Liver (tissue), 9 donors: ENCODE results near the gene C2CD4D. TPM values are rescaled to one million over a fixed set of nuclear protein-coding genes. Genes with fewer than 3 reads are reported as not detected.

Experiments used
- DNase-seq: peaks from one replicate; pipeline ENCODE4 v3.0.0-alpha.2; 2017; ENCODE audit warnings: low spot score
- H3K27ac ChIP-seq, 2 donors: one replicate each; pipeline ENCODE4 v1.7.0; 2013; ENCODE audit warnings: inconsistent platforms in 2 of 2, low read length in 2 of 2, control low read depth in 1 of 2, low read depth in 1 of 2, mild to moderate bottlenecking in 1 of 2
- H3K27me3 ChIP-seq, 4 donors: one replicate each; pipeline versions ENCODE4 v1.6.1 to v1.7.0; 2013; ENCODE audit warnings: low read length in 3 of 4, inconsistent platforms in 1 of 4, mild to moderate bottlenecking in 1 of 4, moderate library complexity in 1 of 4; ENCODE audit not compliant: control insufficient read depth in 4 of 4, insufficient read depth in 4 of 4
- H3K36me3 ChIP-seq, 4 donors: one replicate each; pipeline versions ENCODE4 v1.6.1 to v1.7.0; 2013; ENCODE audit warnings: low read length in 3 of 4, mild to moderate bottlenecking in 3 of 4, low read depth in 1 of 4, moderate library complexity in 1 of 4; ENCODE audit not compliant: control insufficient read depth in 4 of 4, insufficient read depth in 3 of 4
- H3K4me1 ChIP-seq, 4 donors: one replicate each; pipeline versions ENCODE4 v1.6.1 to v1.7.0; 2013; ENCODE audit warnings: low read length in 3 of 4, mild to moderate bottlenecking in 3 of 4, moderate library complexity in 1 of 4; ENCODE audit not compliant: control insufficient read depth in 4 of 4, insufficient read depth in 4 of 4
- H3K4me3 ChIP-seq, 3 donors: one replicate each; pipeline versions ENCODE4 v1.6.1 to v1.7.0; 2013; ENCODE audit warnings: low read length in 3 of 3, control low read depth in 1 of 3, low read depth in 1 of 3, mild to moderate bottlenecking in 1 of 3
- H3K9ac ChIP-seq, 2 donors: one replicate each; pipeline ENCODE4 v1.7.0; 2013; ENCODE audit warnings: low read length in 2 of 2, mild to moderate bottlenecking in 2 of 2, moderate library complexity in 2 of 2, control low read depth in 1 of 2, low read depth in 1 of 2
- H3K9me3 ChIP-seq, 4 donors: one replicate each; pipeline versions ENCODE4 v1.6.1 to v1.7.0; 2013; ENCODE audit warnings: low read length in 3 of 4; ENCODE audit not compliant: control insufficient read depth in 4 of 4
- ATF3 ChIP-seq: IDR thresholded peaks from 2 replicates; pipeline ENCODE4 v1.6.1; 2016; ENCODE audit warnings: antibody characterized with exemption
- CTCF ChIP-seq: fragments of 150-350 bp; IDR thresholded peaks from 2 replicates; pipeline ENCODE4 v1.5.1; 2017; ENCODE audit warnings: improper control_type of control experiment, low read depth, low read length; ENCODE audit not compliant: missing input control
- EGR1 ChIP-seq, 2 donors: IDR thresholded peaks; 2 replicates each; pipeline ENCODE4 v1.6.1; 2016 to 2018; ENCODE audit warnings: antibody characterized with exemption in 2 of 2, low read depth in 2 of 2
- FOXA1 ChIP-seq: IDR thresholded peaks from 2 replicates; pipeline ENCODE4 v1.6.1; 2016; ENCODE audit warnings: antibody characterized with exemption
- FOXA2 ChIP-seq: IDR thresholded peaks from 2 replicates; pipeline ENCODE4 v1.6.1; 2016; ENCODE audit warnings: antibody characterized with exemption
- GABPA ChIP-seq, 2 donors: IDR thresholded peaks in 1 of 2; conservative IDR thresholded peaks in 1 of 2; 2 replicates each; pipeline ENCODE4 v1.6.1; 2016; ENCODE audit warnings: antibody characterized with exemption in 2 of 2, mild to moderate bottlenecking in 1 of 2, moderate library complexity in 1 of 2
- HNF4A ChIP-seq, 2 donors: conservative IDR thresholded peaks; 2 replicates each; pipeline ENCODE4 v1.6.1; 2016; ENCODE audit warnings: antibody characterized with exemption in 2 of 2, mild to moderate bottlenecking in 2 of 2
- HNF4G ChIP-seq: IDR thresholded peaks from 2 replicates; pipeline ENCODE4 v1.6.1; 2016; ENCODE audit warnings: antibody characterized with exemption
- JUND ChIP-seq, 2 donors: IDR thresholded peaks; 2 replicates each; pipeline ENCODE4 v1.6.1; 2016; ENCODE audit warnings: antibody characterized with exemption in 2 of 2
- NR2F2 ChIP-seq: IDR thresholded peaks from 2 replicates; pipeline ENCODE4 v1.6.1; 2016; ENCODE audit warnings: antibody characterized with exemption
- REST ChIP-seq: IDR thresholded peaks from 2 replicates; pipeline ENCODE4 v1.6.1; 2016; ENCODE audit warnings: antibody characterized with exemption, mild to moderate bottlenecking
- RXRA ChIP-seq, 2 donors: IDR thresholded peaks; 2 replicates each; pipeline ENCODE4 v1.6.1; 2017 to 2018; ENCODE audit warnings: antibody characterized with exemption in 2 of 2, mild to moderate bottlenecking in 1 of 2
- SP1 ChIP-seq: IDR thresholded peaks from 2 replicates; pipeline ENCODE4 v1.6.1; 2018; ENCODE audit warnings: antibody characterized with exemption, mild to moderate bottlenecking
- TAF1 ChIP-seq: conservative IDR thresholded peaks from 2 replicates; pipeline ENCODE4 v1.6.1; 2016; ENCODE audit warnings: antibody characterized with exemption, mild to moderate bottlenecking
- WGBS: extraction: QIAGEN DNeasy Blood & Tissue Kit; methylation state at CpG from one replicate; pipeline ENCODE4 v1.1.7; 2013; 5-methylcytosine and 5-hydroxymethylcytosine counted together
- polyA plus RNA-seq, 2 donors: library from polyadenylated mRNA; stranded (reverse) in 1 of 2; unstranded in 1 of 2; fragments of 200-250 nt in 1 of 2; fragments of >200 nt in 1 of 2; fragmentation: Nextera tagmentation in 1 of 2; extraction: Ambion mirVana in 1 of 2; gene quantifications; one replicate each; pipeline versions ENCODE4 v1.2.1 to v1.2.3, GENCODE V29; 2013 to 2015
- total RNA-seq, 2 donors: library from RNA; depleted of rRNA; stranded (reverse); fragments of >200 nt; gene quantifications; one replicate each; pipeline ENCODE4 v1.2.3, GENCODE V29; 2014
- TF ChIP-seq, protein P1 (sequence below): IDR thresholded peaks from 2 replicates; pipeline ENCODE4 v1.6.1; 2016; ENCODE audit warnings: antibody characterized with exemption
- TF ChIP-seq, protein P2 (sequence below): IDR thresholded peaks from 2 replicates; pipeline ENCODE4 v1.6.1; 2016; ENCODE audit warnings: antibody characterized with exemption
- donor health status: healthy.
- donor health status: healthy.
- donor health status: healthy.
- donor health status: healthy.
- donor health status: healthy.

The C2CD4D gene
- total and polyA plus RNA-seq, 4 donors = 0.02 to 0.08 TPM; not detected in 2

DNA sequence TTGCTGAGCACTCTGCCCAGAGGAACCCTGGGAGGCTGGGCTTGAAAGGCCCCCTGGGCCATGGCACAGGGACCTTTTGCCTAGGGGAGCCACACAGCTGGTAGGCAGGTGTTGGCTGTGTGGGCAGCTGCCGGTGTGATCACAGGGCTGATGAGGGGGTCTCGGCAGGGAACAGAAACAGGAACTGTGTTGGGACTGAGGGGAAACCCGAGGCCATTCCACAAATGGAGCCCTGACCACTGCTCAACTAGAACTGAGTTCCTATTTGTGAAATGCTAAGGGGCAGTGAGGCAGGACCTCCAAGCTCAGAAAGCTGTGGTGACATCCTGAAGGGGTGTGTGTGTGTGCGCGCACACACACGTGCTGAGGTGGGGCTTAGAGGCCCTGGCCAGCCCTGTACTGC is 20.3 kb upstream of the C2CD4D start:
- Histone ChIP-seq H3K9ac (no peak overlapping the region), H3K36me3 (no peaks in the 10 kb centered on the region), H3K9me3 (no peaks in the 10 kb centered on the region), H3K4me1 (no peaks in the 10 kb centered on the region), H3K27me3 (no peaks in the 10 kb centered on the region), H3K4me3 (no peak overlapping the region), H3K27ac (no peak overlapping the region)
- TF ChIP-seq JUND (IDR thresholded peaks at IDR 0.05) (no peak), ATF3 (no peak), TAF1 (no peak), NR2F2 (no peak), HNF4G (no peak), SP1 (no peak), FOXA2 (no peak), EGR1 (IDR thresholded peaks at IDR 0.05; ENCODE audit: low read depth in 2 of 2) (no peak), FOXA1 (no peak), GABPA (IDR thresholded peaks at IDR 0.05 in 1 of 2, conservative IDR thresholded peaks at IDR 0.05 in 1 of 2) (no peak), CTCF (no peak), HNF4A (conservative IDR thresholded peaks at IDR 0.05) (no peak), RXRA (IDR thresholded peaks at IDR 0.05) (no peak)
- TF ChIP-seq, protein P1, sequence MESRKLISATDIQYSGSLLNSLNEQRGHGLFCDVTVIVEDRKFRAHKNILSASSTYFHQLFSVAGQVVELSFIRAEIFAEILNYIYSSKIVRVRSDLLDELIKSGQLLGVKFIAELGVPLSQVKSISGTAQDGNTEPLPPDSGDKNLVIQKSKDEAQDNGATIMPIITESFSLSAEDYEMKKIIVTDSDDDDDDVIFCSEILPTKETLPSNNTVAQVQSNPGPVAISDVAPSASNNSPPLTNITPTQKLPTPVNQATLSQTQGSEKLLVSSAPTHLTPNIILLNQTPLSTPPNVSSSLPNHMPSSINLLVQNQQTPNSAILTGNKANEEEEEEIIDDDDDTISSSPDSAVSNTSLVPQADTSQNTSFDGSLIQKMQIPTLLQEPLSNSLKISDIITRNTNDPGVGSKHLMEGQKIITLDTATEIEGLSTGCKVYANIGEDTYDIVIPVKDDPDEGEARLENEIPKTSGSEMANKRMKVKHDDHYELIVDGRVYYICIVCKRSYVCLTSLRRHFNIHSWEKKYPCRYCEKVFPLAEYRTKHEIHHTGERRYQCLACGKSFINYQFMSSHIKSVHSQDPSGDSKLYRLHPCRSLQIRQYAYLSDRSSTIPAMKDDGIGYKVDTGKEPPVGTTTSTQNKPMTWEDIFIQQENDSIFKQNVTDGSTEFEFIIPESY = no peak
- TF ChIP-seq, protein P2, sequence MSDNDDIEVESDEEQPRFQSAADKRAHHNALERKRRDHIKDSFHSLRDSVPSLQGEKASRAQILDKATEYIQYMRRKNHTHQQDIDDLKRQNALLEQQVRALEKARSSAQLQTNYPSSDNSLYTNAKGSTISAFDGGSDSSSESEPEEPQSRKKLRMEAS = no peak
- 86% methylated on average over 6 of the region's 6 CpGs for WGBS
- no peak for DNase-seq

GRCh38 chr1:151858886-151859665 is 19.5 kb upstream of the C2CD4D start:
- no peaks in the 10 kb centered on the region for H3K36me3 ChIP-seq
- H3K9me3 ChIP-seq = no peaks in the 10 kb centered on the region
- 95% methylated on average over 6 of the region's 6 CpGs for WGBS
- no peak overlapping the region for H3K9ac ChIP-seq
- TF ChIP-seq, protein P1 = no peak
- TF ChIP-seq TAF1 (no peak), GABPA (IDR thresholded peaks at IDR 0.05 in 1 of 2, conservative IDR thresholded peaks at IDR 0.05 in 1 of 2) (no peak), JUND (IDR thresholded peaks at IDR 0.05) (no peak), ATF3 (no peak), REST (no peak), RXRA (IDR thresholded peaks at IDR 0.05) (no peak), FOXA1 (no peak), HNF4G (no peak), FOXA2 (no peak), HNF4A (conservative IDR thresholded peaks at IDR 0.05) (no peak), CTCF (no peak)
- TF ChIP-seq, protein P2 = no peak
- no peaks in the 10 kb centered on the region for H3K27me3 ChIP-seq
- no peak for DNase-seq
- no peaks in the 10 kb centered on the region for H3K4me1 ChIP-seq
- no peak overlapping the region for H3K27ac ChIP-seq
- no peak overlapping the region for H3K4me3 ChIP-seq
